ENCODE results near the gene NDUFB7.

- TF ChIP-seq CTCF (IDR thresholded peaks at IDR 0.05) (no peak), POLR2A (IDR thresholded peaks at IDR 0.05) (no peak)
Measured at GRCh38 chr19:14580623-14581237, 8.9 kb upstream of the NDUFB7 start.

Data from heart left ventricle (tissue), 13 donors.